Activated naive CD4-positive, alpha-beta T cell treated with anti-CD3 and anti-CD28 coated beads for 36 hours (primary cell): ENCODE data around the gene DLEC1. TPM values are rescaled to one million over a fixed set of nuclear protein-coding genes. Genes with fewer than 3 reads are reported as not detected.

Experiments used
- CTCF ChIA-PET: fragments of 350-600 bp; sonication (Branson Sonifier 250); formaldehyde crosslinking; loops from one replicate; lab custom pipeline; 2021; ENCODE audit warnings: antibody characterized with exemption; lab: Charles Lee
- DNase-seq: peaks from one replicate; pipeline ENCODE4 v3.0.0-alpha.2; 2020
- H3K27ac Mint-ChIP-seq: one replicate; pipeline ENCODE4 v1.8.0; 2021; ENCODE audit warnings: mild to moderate bottlenecking, mixed read lengths
- H3K27me3 Mint-ChIP-seq: one replicate; pipeline ENCODE4 v1.8.0; 2021; ENCODE audit warnings: low read depth, mixed read lengths
- H3K36me3 Mint-ChIP-seq: one replicate; pipeline ENCODE4 v1.8.0; 2021; ENCODE audit warnings: low read depth, mixed read lengths
- H3K4me1 Mint-ChIP-seq: one replicate; pipeline ENCODE4 v1.8.0; 2021; ENCODE audit warnings: low read depth, mixed read lengths
- H3K4me3 Mint-ChIP-seq: one replicate; pipeline ENCODE4 v1.8.0; 2021; ENCODE audit warnings: mild to moderate bottlenecking, moderate library complexity, mixed read lengths
- H3K9me3 Mint-ChIP-seq: one replicate; pipeline ENCODE4 v1.8.0; 2021; ENCODE audit warnings: mixed read lengths
- intact Hi-C: fragments of 100-400 bp; cut with micrococcal nuclease; formaldehyde crosslinking; loops from one replicate; pipeline ENCODE4 v1.15.1; 2023
- total RNA-seq, 2 experiments: library from RNA; stranded (reverse); gene quantifications; one replicate each; pipeline ENCODE4 v1.2.3, GENCODE V29; 2021

The DLEC1 gene
- total RNA-seq, 2 experiments from 2014 or later: 0.17 to 0.19 TPM

DNA sequence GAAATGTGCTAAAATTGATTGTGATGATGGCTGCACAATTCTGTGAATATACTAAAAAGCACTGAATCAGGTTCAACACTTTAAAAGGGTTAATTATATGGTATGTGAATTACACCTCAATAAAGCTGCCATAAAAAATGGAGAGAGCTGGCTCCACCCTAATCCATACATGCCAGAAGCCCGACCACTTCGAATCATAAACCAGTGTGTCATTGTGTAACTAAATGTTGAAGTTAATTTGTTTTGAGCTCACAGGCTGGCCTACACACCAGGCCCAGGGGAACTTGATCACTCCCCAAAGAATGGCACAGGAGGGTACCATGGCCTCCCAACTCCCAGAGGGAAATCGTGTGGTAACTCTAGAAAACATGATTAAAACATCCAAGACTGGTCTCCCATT, 23.5 kb upstream of the DLEC1 start:
- intact Hi-C loops: no loop called here
- Mint-ChIP-seq H3K9me3 (peaks cover 6% of the 10 kb centered on the region), H3K27ac (no peak overlapping the region), H3K27me3 (no peaks in the 10 kb centered on the region), H3K4me1 (no peaks in the 10 kb centered on the region), H3K4me3 (no peak overlapping the region), H3K36me3 (peaks cover 17% of the 10 kb centered on the region)
- no peak for DNase-seq
- CTCF ChIA-PET: no interaction called here

DNA sequence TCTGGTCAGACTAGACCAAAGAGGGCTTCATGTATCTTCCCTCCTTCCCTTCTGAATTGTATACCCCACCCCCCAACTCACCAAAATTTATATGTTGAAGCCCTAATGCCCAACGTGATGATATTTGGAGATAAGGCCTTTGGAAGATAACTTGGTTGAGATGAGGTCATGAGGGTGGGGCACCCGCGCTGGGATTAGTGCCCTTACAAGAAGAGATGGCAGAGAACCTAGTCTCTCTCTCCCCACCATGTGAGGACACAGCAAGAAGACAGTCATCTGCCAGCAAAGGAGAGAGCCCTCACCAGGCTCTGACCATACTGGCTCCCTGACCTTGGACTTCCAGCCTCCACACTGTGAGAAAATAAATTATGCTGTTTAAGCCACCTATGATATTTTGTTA, 23.0 kb upstream of the DLEC1 start:
- peaks cover 17% of the 10 kb centered on the region for H3K36me3 Mint-ChIP-seq
- no peaks in the 10 kb centered on the region for H3K4me1 Mint-ChIP-seq
- intact Hi-C loops: no loop called here
- no peak overlapping the region for H3K4me3 Mint-ChIP-seq
- H3K27ac Mint-ChIP-seq: no peak overlapping the region
- peaks cover 6% of the 10 kb centered on the region for H3K9me3 Mint-ChIP-seq
- CTCF ChIA-PET: no interaction called here
- H3K27me3 Mint-ChIP-seq: no peaks in the 10 kb centered on the region
- DNase-seq: no peak

GRCh38 chr3:38016410-38016809, 22.6 kb upstream of the DLEC1 start:
- Mint-ChIP-seq H3K4me1 (no peaks in the 10 kb centered on the region), H3K27me3 (no peaks in the 10 kb centered on the region), H3K4me3 (no peak overlapping the region), H3K36me3 (peaks cover 17% of the 10 kb centered on the region), H3K27ac (no peak overlapping the region), H3K9me3 (peaks cover 6% of the 10 kb centered on the region)
- DNase-seq: no peak
- intact Hi-C loops: no loop called here
- CTCF ChIA-PET: no interaction called here

DNA sequence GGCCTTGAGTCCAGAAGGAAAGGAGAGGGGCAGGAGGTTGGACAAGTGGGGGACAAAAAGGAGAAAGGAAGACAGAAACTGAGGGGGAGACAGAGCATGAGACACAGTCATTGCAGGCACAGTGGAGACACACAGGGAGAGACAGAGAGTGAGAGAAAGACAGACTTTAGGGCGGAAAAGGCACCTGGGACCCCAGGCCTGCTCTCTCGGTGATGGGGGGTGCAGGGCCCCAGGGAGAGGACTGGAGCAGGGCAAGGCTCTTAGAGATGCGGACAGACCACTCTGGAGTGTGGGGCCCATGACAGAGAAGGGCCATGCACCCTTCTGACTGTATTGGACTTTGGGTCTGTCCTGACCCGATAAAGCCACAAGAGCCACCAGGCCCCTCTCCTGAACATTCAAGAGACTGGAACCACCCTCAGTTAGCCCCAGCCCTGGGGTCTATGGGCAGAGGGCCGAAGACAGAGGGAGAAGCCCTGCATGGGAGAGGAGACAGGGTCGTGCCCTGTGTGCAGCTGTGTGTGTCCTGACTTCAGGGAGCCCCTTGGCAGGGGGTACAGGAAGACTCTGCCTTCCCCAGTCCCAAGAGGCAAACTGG, 22.1 kb upstream of the DLEC1 start:
- H3K9me3 Mint-ChIP-seq: peaks cover 6% of the 10 kb centered on the region
- DNase-seq: no peak
- no peak overlapping the region for H3K4me3 Mint-ChIP-seq
- no peak overlapping the region for H3K27ac Mint-ChIP-seq
- CTCF ChIA-PET: no interaction called here
- peaks cover 17% of the 10 kb centered on the region for H3K36me3 Mint-ChIP-seq
- no peaks in the 10 kb centered on the region for H3K27me3 Mint-ChIP-seq
- no peaks in the 10 kb centered on the region for H3K4me1 Mint-ChIP-seq
- intact Hi-C loops: no loop called here

- DNase-seq: no peak
- H3K9me3 Mint-ChIP-seq: peaks cover 6% of the 10 kb centered on the region
- H3K27ac Mint-ChIP-seq: no peak overlapping the region
- H3K4me1 Mint-ChIP-seq: no peaks in the 10 kb centered on the region
- no peaks in the 10 kb centered on the region for H3K27me3 Mint-ChIP-seq
- H3K36me3 Mint-ChIP-seq: peaks cover 17% of the 10 kb centered on the region
- intact Hi-C loops: no loop called here
- CTCF ChIA-PET: no interaction called here
- no peak overlapping the region for H3K4me3 Mint-ChIP-seq
Observed at GRCh38 chr3:38017445-38018295, 21.3 kb upstream of the DLEC1 start.

DNA sequence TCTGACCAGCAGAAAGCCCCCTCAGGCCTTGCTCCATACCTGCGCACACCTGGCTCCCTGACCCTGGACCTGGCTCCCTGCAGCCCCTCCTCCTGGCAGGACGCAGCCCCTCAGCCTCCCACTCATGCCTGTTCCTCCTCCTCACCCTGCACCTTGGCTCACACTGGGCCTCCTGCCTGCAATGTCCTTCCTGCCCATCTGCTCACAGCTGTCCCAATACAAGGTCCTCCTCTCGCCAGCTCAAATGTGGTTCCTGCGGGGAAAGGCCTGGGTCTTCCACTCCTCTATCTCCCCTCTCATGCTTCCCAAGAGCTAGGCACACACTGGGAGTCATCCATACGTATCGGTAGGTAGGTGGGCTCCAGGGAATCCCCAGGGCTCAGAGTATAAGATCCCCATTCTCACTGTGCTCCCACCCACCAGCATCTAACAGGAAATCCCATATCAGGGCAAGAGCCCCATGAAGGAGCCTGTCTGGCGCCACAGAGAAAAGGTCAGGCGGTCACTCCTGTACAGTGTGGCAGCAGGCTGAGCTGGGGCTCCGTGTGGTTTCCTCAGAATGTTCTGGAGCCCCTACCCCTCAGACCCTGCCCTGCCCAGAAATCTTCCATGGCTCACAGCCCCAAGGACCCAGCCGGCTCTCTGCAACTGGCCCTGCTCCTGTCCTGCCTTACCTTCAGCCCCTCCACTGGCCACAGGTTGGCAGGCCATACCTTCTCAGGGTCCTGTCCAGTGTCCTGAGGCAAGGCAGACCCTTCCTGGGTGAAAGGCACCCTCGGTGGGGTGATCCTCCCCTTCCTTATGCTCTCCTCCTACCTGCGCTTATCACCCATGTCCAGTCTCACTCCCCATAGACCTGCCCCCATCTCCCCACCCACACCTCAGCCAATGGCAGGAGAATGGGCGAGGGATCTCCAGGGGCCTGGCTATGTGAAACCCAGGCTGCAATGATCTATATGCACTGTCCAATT, 20.4 kb upstream of the DLEC1 start:
- Mint-ChIP-seq H3K27ac (no peak overlapping the region), H3K27me3 (no peaks in the 10 kb centered on the region), H3K4me3 (no peak overlapping the region), H3K36me3 (peaks cover 17% of the 10 kb centered on the region), H3K4me1 (peaks cover under 1% of the 10 kb centered on the region), H3K9me3 (peaks cover 6% of the 10 kb centered on the region)
- DNase-seq: peak; percentile 1
- intact Hi-C loops: no loop called here
- CTCF ChIA-PET: interaction anchor here (0.7 kb wide), 1 partner anchor 21 kb away, joined by 3 read pairs; no protein-coding TSS in a partner anchor

DNA sequence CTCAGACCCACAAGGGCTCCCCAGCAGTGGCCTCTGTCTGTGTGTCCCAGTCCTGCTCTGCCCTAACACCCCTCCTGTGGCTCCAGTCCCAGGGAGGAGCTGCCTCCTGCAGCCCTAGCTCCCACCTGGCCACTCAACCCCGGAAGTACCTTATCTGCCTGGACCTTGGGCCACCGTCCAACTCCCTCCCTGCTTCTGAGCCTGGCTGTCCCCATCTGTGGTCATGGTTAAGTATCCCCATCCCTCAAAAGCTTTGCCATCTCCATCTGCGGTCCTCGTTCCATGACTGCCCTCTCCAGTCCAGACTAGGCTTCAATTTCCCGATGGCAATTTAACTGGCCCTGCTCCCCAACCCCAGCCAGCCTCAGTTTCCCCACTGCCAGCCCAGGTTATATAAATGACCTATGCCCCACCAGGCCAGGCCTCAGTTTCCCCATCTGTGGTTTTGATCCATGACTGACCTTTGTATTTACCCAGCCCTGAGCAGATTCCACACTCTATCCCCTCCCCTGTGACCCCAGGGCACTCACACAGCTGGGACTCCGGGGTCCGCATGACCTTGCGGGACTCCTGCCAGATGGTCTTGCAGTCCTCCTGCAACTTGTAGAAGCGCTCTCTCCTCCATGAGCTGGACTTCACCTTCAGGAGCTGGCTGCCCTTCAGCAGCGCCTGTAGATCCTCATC, 19.2 kb upstream of the DLEC1 start:
- DNase-seq: no peak
- intact Hi-C loops: no loop called here
- Mint-ChIP-seq H3K4me1 (peaks cover 7% of the 10 kb centered on the region), H3K9me3 (peaks cover 6% of the 10 kb centered on the region), H3K27ac (no peak overlapping the region), H3K4me3 (no peak overlapping the region), H3K36me3 (peaks cover 17% of the 10 kb centered on the region), H3K27me3 (no peaks in the 10 kb centered on the region)
- CTCF ChIA-PET: interaction anchor here (0.7 to 0.9 kb wide), 3 partner anchors 11 to 22 kb away, joined by 3 read pairs; no protein-coding TSS in a partner anchor

DNA sequence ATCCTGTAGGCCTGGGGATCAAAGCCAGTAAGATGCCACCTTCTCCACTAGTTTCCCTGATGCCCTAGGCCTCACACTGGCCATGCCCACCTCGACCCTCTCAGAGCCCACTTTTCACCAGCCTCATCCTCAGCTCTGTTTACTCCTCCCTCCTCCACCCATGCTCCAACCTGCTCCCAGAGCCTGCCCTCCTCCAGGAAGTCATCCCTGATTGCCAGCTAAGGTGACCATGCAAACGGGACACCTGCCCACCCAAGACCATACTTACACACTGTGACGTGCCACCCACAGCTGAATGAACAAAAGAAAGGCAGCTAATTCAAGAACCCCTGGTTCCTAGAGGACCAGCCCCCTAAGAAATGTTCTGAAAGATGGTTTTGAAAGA, 18.7 kb upstream of the DLEC1 start:
- Mint-ChIP-seq H3K4me3 (no peak overlapping the region), H3K27me3 (no peaks in the 10 kb centered on the region), H3K36me3 (peaks cover 14% of the 10 kb centered on the region)

DNA sequence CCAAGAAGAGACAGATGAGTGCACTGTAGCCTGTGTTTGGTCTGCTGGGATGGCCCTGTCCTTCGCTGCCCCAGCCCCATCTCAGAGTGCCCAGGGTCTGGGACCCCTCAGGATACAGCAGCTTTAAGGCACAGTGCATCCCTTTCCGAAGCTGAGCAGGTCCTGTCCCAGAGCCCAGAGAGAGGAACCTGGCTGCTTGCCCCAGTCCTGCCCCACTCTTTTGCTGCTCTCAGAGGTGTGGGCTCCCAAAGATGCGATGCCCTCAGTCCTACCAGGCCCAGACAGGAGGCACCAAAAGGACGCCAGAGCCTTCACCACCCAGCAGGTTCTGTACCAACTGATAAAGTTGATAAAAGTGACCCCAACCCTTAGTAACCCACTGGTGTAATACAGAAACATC, 17.8 kb upstream of the DLEC1 start:
- peaks cover 6% of the 10 kb centered on the region for H3K9me3 Mint-ChIP-seq
- no peak for DNase-seq
- H3K4me1 Mint-ChIP-seq: peaks cover 15% of the 10 kb centered on the region
- CTCF ChIA-PET: interaction anchor here (1.9 kb wide), 2 partner anchors 18 to 47 kb away, joined by 5 to 7 read pairs; no protein-coding TSS in a partner anchor
- no peaks in the 10 kb centered on the region for H3K27me3 Mint-ChIP-seq
- no peak overlapping the region for H3K27ac Mint-ChIP-seq
- peaks cover 10% of the 10 kb centered on the region for H3K36me3 Mint-ChIP-seq
- intact Hi-C loops: no loop called here
- no peak overlapping the region for H3K4me3 Mint-ChIP-seq

More for the DNA sequence above, 18.7 kb upstream of the DLEC1 start:
- CTCF ChIA-PET: interaction anchor here (0.7 to 0.9 kb wide), 2 partner anchors 11 to 17 kb away, joined by 3 read pairs; no protein-coding TSS in a partner anchor
- DNase-seq: no peak
- no peak overlapping the region for H3K27ac Mint-ChIP-seq
- peaks cover 6% of the 10 kb centered on the region for H3K9me3 Mint-ChIP-seq
- intact Hi-C loops: no loop called here
- peaks cover 9% of the 10 kb centered on the region for H3K4me1 Mint-ChIP-seq

- CTCF ChIA-PET: interaction anchor here (0.7 to 1.9 kb wide), 3 partner anchors 19 to 95 kb away, joined by 3 to 7 read pairs (median 5); no protein-coding TSS in a partner anchor
- Mint-ChIP-seq H3K36me3 (peaks cover 2% of the 10 kb centered on the region), H3K4me3 (no peak overlapping the region), H3K27ac (no peak overlapping the region), H3K27me3 (no peaks in the 10 kb centered on the region), H3K9me3 (no peaks in the 10 kb centered on the region), H3K4me1 (peaks cover 15% of the 10 kb centered on the region)
- intact Hi-C loops: no loop called here
- peak; percentile 2 for DNase-seq
Observed at GRCh38 chr3:38022301-38022700, 16.7 kb upstream of the DLEC1 start.

DNA sequence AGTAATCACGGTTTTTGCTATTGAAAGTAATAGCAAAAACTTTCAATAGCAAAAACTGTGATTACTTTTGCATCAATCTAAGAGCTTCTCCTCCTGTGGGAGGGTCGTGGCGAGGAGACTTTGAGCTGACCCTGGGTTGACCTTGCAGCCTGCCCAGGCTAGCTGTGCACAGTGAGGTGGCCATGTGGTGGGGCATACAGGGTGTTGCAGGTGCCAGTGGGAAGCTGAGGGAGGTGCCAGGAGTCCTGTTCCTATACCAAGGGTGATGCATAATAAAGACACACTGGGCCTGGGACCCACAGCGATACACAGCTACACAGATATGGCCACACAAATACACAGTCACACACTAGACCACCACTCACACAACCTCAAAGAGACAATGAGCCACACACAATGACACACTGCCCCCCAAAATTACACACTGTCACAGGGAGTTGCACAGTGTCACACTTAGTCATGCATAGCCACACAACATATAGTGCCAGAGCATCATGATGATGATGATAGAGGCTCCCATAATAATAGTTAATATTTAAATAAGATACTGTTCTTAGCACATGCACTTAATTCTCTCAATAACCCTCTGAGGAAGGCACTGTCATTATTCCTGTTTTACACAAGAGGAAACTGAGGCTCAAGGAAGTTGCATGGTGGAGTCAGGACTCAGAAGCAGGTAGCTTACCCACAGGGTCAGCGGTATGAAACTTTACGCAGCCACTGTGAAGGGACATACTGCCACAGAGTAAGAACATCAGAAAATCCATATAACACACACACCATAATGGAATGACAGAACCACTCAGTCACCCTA, 15.9 kb upstream of the DLEC1 start:
- H3K27me3 Mint-ChIP-seq: no peaks in the 10 kb centered on the region
- CTCF ChIA-PET: interaction anchor here (1.9 kb wide), 2 partner anchors 19 to 49 kb away, joined by 5 to 7 read pairs; no protein-coding TSS in a partner anchor
- peaks cover 2% of the 10 kb centered on the region for H3K36me3 Mint-ChIP-seq
- intact Hi-C loops: no loop called here
- peak; percentile 6 for DNase-seq
- H3K27ac Mint-ChIP-seq: no peak overlapping the region
- H3K4me3 Mint-ChIP-seq: peak overlapping the region; percentile 90
- no peaks in the 10 kb centered on the region for H3K9me3 Mint-ChIP-seq
- H3K4me1 Mint-ChIP-seq: peaks cover 15% of the 10 kb centered on the region
